K562 (cell line): ENCODE measurements around the gene CAV1. TPM values are rescaled to one million over a fixed set of nuclear protein-coding genes. Genes with fewer than 3 reads are reported as not detected.
A peak's percentile ranks its signal among the peaks of the same experiment; 100 is the strongest.

Experiments used
- CC2D1A ChIP-seq: fragments of 450-650 bp; IDR thresholded peaks from 2 replicates; pipeline ENCODE4 v1.6.1; 2017; ENCODE audit warnings: mild to moderate bottlenecking
- CSDE1 ChIP-seq, 2 experiments: fragments of 450-650 bp; IDR thresholded peaks; 2 replicates each; pipeline ENCODE4 v1.6.1; 2016; ENCODE audit warnings: mild to moderate bottlenecking in 1 of 2
- ETV1 ChIP-seq: fragments of 450-650 bp; conservative IDR thresholded peaks from 2 replicates; pipeline ENCODE4 v1.6.1; 2016; ENCODE audit warnings: missing genetic modification characterization, control low read depth, low read depth, missing compliant biosample characterization
- PHF21A ChIP-seq: fragments of 450-650 bp; IDR thresholded peaks from 2 replicates; pipeline ENCODE4 v1.6.1; 2017; ENCODE audit warnings: low read depth, borderline replicate concordance
- PML ChIP-seq: IDR thresholded peaks from 2 replicates; pipeline ENCODE4 v1.6.1; 2012; ENCODE audit warnings: low read length, inconsistent platforms
- POU5F1 ChIP-seq: fragments of 150-350 bp; IDR thresholded peaks from 2 replicates; pipeline ENCODE4 v1.6.1; 2014; ENCODE audit warnings: borderline replicate concordance, low read length, low read depth, mild to moderate bottlenecking; ENCODE audit not compliant: partially characterized antibody
- SOX6 ChIP-seq: fragments of 450-650 bp; IDR thresholded peaks from 2 replicates; pipeline ENCODE4 v1.6.1; 2014; ENCODE audit warnings: mild to moderate bottlenecking
- ZC3H11A ChIP-seq: IDR thresholded peaks from 2 replicates; pipeline ENCODE4 v1.6.1; 2012; ENCODE audit warnings: low read depth, low read length, improper control_type of control experiment
- ZKSCAN3 ChIP-seq: fragments of 250-450 bp; sonication (Bioruptor Pico); IDR thresholded peaks from 2 replicates; pipeline ENCODE4 v1.4.0; 2020
- polyA plus RNA-seq, 8 experiments: library from polyadenylated mRNA; depleted of rRNA in 4 of 8; stranded (reverse) in 5 of 8; unstranded in 3 of 8; fragments of >200 nt; fragmentation: Nextera tagmentation in 2 of 8; fragmentation: Illumina TruSeq in 1 of 8; extraction: Ambion mirVana in 2 of 8; extraction: Trizol in 1 of 8; gene quantifications; 2 replicates each; pipeline versions ENCODE4 v1.2.1 to v1.2.3, GENCODE V29; 2011 to 2014; ENCODE audit warnings: inconsistent platforms in 1 of 8, missing spikeins in 1 of 8
- total RNA-seq, 7 experiments: library from RNA; depleted of rRNA in 6 of 7; stranded (reverse); fragments of >200 nt in 6 of 7; fragmentation: Illumina TruSeq in 2 of 7; extraction: Trizol in 2 of 7; gene quantifications; 2 replicates each; pipeline versions ENCODE4 v1.2.1 to v1.2.3, GENCODE V29; 2011 to 2021; ENCODE audit warnings: low replicate concordance in 1 of 7
- TF ChIP-seq, protein P1 (sequence below): fragments of 250-450 bp; sonication (Bioruptor Pico); IDR thresholded peaks from 2 replicates; pipeline ENCODE4 v1.4.0; 2020; ENCODE audit warnings: mild to moderate bottlenecking
- TF ChIP-seq, protein P2 (sequence below), 2 experiments: fragments of 450-650 bp in 1 of 2; sonication (generic) in 1 of 2; formaldehyde crosslinking in 1 of 2; IDR thresholded peaks in 1 of 2; conservative IDR thresholded peaks in 1 of 2; 2 replicates each; pipeline versions ENCODE4 v1.6.1 to v1.8.1; 2016 to 2023; ENCODE audit warnings: mild to moderate bottlenecking in 2 of 2, moderate library complexity in 2 of 2, inconsistent platforms in 1 of 2, missing genetic modification reagents in 1 of 2
- TF ChIP-seq, protein P3 (sequence below): sonication (generic); formaldehyde crosslinking; IDR thresholded peaks from 2 replicates; pipeline ENCODE4 v1.8.0; 2022; ENCODE audit warnings: mild to moderate bottlenecking, missing genetic modification reagents
- TF ChIP-seq, protein P4 (sequence below), 2 experiments: IDR thresholded peaks in 1 of 2; conservative IDR thresholded peaks in 1 of 2; 2 replicates each; pipeline ENCODE4 v1.6.1; 2016; ENCODE audit warnings: low read depth in 2 of 2, mild to moderate bottlenecking in 1 of 2, missing compliant biosample characterization in 1 of 2, missing genetic modification characterization in 1 of 2, moderate library complexity in 1 of 2
- TF ChIP-seq, protein P5 (sequence below): sonication (generic); formaldehyde crosslinking; IDR thresholded peaks from 2 replicates; pipeline ENCODE4 v1.9.0; 2022; ENCODE audit warnings: mild to moderate bottlenecking, missing genetic modification reagents
- TF ChIP-seq, protein P6 (sequence below): fragments of 250-450 bp; sonication (Bioruptor Pico); IDR thresholded peaks from 2 replicates; pipeline ENCODE4 v1.8.0; 2022; ENCODE audit warnings: inconsistent platforms
- TF ChIP-seq, protein P7 (sequence below): fragments of 450-650 bp; formaldehyde crosslinking; IDR thresholded peaks from 2 replicates; pipeline ENCODE4 v1.4.0; 2020; ENCODE audit warnings: mild to moderate bottlenecking, mixed read lengths

Gene CAV1
- total and polyA plus RNA-seq, 9 of the 15 experiments (the other 6 are each of a cell fraction or from before 2014, with no cell fraction given) = 0.08 to 1.5 (median 0.63) TPM

DNA sequence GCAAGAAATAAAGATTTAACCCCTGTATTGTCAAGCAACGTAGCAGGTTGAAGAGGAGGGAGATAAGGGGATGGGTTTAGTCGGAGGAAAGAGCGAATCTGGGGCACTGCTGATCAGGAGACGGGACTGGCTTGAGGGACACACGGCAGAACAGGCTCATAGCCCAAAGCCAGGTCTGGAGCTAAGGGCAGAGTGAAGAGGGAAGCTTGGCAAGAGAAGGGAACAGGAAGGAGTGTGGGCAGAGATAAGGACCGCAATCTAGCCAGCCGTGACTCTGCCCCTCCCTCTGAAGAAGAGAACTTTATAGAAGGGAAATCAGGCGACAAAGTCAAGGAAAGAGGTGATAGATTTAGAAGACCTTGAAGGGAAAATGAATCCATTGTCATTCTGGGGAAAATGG, 67.6 kb downstream of the CAV1 start (continued):
- TF ChIP-seq, protein P1, sequence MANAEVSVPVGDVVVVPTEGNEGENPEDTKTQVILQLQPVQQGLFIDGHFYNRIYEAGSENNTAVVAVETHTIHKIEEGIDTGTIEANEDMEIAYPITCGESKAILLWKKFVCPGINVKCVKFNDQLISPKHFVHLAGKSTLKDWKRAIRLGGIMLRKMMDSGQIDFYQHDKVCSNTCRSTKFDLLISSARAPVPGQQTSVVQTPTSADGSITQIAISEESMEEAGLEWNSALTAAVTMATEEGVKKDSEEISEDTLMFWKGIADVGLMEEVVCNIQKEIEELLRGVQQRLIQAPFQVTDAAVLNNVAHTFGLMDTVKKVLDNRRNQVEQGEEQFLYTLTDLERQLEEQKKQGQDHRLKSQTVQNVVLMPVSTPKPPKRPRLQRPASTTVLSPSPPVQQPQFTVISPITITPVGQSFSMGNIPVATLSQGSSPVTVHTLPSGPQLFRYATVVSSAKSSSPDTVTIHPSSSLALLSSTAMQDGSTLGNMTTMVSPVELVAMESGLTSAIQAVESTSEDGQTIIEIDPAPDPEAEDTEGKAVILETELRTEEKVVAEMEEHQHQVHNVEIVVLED = no peak
- TF ChIP-seq, protein P2, sequence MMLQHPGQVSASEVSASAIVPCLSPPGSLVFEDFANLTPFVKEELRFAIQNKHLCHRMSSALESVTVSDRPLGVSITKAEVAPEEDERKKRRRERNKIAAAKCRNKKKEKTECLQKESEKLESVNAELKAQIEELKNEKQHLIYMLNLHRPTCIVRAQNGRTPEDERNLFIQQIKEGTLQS (IDR thresholded peaks at IDR 0.05) = no peak
- TF ChIP-seq, protein P2 (CRISPR knock-in tag; conservative IDR thresholded peaks at IDR 0.05) = no peak
- TF ChIP-seq, protein P3, sequence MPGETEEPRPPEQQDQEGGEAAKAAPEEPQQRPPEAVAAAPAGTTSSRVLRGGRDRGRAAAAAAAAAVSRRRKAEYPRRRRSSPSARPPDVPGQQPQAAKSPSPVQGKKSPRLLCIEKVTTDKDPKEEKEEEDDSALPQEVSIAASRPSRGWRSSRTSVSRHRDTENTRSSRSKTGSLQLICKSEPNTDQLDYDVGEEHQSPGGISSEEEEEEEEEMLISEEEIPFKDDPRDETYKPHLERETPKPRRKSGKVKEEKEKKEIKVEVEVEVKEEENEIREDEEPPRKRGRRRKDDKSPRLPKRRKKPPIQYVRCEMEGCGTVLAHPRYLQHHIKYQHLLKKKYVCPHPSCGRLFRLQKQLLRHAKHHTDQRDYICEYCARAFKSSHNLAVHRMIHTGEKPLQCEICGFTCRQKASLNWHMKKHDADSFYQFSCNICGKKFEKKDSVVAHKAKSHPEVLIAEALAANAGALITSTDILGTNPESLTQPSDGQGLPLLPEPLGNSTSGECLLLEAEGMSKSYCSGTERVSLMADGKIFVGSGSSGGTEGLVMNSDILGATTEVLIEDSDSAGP (CRISPR knock-in tag) = no peak
- peak; percentile 54; the same call in 1 of the 2 replicates for TF ChIP-seq ETV1 (tag)
- TF ChIP-seq, protein P4, sequence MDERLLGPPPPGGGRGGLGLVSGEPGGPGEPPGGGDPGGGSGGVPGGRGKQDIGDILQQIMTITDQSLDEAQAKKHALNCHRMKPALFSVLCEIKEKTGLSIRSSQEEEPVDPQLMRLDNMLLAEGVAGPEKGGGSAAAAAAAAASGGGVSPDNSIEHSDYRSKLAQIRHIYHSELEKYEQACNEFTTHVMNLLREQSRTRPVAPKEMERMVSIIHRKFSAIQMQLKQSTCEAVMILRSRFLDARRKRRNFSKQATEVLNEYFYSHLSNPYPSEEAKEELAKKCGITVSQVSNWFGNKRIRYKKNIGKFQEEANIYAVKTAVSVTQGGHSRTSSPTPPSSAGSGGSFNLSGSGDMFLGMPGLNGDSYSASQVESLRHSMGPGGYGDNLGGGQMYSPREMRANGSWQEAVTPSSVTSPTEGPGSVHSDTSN (CRISPR knock-in tag; IDR thresholded peaks at IDR 0.05; ENCODE audit: low read depth) = no peak
- TF ChIP-seq, protein P4 (tag; conservative IDR thresholded peaks at IDR 0.05; ENCODE audit: low read depth) = no peak
- TF ChIP-seq CC2D1A = no peak
- no peak for TF ChIP-seq ZC3H11A
- TF ChIP-seq PML = no peak
- TF ChIP-seq SOX6 = no peak
- TF ChIP-seq, protein P5, sequence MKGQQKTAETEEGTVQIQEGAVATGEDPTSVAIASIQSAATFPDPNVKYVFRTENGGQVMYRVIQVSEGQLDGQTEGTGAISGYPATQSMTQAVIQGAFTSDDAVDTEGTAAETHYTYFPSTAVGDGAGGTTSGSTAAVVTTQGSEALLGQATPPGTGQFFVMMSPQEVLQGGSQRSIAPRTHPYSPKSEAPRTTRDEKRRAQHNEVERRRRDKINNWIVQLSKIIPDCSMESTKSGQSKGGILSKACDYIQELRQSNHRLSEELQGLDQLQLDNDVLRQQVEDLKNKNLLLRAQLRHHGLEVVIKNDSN (CRISPR knock-in tag) = no peak
- TF ChIP-seq, protein P6, sequence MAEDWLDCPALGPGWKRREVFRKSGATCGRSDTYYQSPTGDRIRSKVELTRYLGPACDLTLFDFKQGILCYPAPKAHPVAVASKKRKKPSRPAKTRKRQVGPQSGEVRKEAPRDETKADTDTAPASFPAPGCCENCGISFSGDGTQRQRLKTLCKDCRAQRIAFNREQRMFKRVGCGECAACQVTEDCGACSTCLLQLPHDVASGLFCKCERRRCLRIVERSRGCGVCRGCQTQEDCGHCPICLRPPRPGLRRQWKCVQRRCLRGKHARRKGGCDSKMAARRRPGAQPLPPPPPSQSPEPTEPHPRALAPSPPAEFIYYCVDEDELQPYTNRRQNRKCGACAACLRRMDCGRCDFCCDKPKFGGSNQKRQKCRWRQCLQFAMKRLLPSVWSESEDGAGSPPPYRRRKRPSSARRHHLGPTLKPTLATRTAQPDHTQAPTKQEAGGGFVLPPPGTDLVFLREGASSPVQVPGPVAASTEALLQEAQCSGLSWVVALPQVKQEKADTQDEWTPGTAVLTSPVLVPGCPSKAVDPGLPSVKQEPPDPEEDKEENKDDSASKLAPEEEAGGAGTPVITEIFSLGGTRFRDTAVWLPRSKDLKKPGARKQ (CRISPR knock-in tag) = no peak
- no peak for TF ChIP-seq CSDE1 (IDR thresholded peaks at IDR 0.05)
- TF ChIP-seq, protein P7, sequence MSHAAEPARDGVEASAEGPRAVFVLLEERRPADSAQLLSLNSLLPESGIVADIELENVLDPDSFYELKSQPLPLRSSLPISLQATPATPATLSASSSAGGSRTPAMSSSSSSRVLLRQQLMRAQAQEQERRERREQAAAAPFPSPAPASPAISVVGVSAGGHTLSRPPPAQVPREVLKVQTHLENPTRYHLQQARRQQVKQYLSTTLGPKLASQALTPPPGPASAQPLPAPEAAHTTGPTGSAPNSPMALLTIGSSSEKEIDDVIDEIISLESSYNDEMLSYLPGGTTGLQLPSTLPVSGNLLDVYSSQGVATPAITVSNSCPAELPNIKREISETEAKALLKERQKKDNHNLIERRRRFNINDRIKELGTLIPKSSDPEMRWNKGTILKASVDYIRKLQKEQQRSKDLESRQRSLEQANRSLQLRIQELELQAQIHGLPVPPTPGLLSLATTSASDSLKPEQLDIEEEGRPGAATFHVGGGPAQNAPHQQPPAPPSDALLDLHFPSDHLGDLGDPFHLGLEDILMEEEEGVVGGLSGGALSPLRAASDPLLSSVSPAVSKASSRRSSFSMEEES (CRISPR knock-in tag) = no peak
- no peak for TF ChIP-seq POU5F1
- TF ChIP-seq PHF21A = no peak
- TF ChIP-seq ZKSCAN3 (CRISPR knock-in tag) = no peak
